H54 (cell line): ENCODE data around the gene ZRANB2.

Source experiments
- DNase-seq: peaks from one replicate; pipeline ENCODE4 v3.0.0; 2011; ENCODE audit warnings: low spot score, mixed read lengths; ENCODE audit not compliant: insufficient read length
- FAIRE-seq: peaks from 3 replicates; lab custom pipeline; 2011; peaks lifted over from hg19 to GRCh38; lab: Jason Lieb, UNC
- POLR2A ChIP-seq: IDR thresholded peaks from 2 replicates; pipeline ENCODE4 v1.6.1; 2011; ENCODE audit warnings: low read depth, mild to moderate bottlenecking, low read length

Gene ZRANB2

DNA sequence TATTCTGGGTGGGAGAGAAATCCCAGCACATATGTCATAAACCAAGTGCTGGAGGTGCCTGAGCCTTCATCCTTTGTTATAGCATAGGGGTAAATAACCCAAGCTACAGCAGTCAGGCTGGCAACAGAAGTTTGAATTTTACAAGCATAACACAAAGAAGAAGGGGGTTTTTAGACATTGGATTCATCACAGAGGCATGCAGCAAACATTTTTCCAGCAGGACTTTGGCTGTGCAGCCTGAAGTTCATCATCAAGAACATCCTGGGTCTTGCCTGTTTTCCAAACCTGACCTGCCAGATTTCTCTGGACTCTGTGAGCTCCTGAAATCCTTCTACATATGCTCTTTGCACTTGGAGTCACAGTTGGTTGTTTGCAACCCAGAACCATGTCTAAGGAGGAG is 49.4 kb downstream of the ZRANB2 start:
- FAIRE-seq: no peak
- TF ChIP-seq POLR2A: no peak
- DNase-seq: no peak

- TF ChIP-seq POLR2A: no peak
- no peak for FAIRE-seq
- DNase-seq: no peak
Observed at GRCh38 chr1:71030026-71030425, 50.8 kb downstream of the ZRANB2 start.

- FAIRE-seq: no peak
- no peak for TF ChIP-seq POLR2A
- DNase-seq: no peak
Observed at GRCh38 chr1:71028981-71029380, 51.9 kb downstream of the ZRANB2 start.

DNA sequence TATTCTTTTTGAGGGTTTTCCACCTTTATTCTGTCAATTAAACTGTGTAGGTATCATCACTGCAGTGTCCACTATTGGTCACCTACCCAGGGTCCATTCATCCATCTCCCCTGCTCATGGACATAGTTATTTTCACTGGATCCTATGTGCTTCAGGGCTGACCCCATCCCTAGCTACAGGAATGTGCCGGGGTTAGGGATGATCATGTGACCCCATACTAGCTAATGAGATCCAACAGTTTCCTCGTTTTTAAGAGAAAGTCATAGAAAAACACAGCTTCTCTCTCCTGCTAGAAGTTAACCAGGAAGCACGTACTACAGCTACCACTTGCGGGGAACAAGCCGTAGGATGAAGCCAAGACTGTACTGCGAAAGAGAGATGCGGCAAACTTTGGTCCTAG is 52.8 kb downstream of the ZRANB2 start:
- FAIRE-seq (no peak), DNase-seq (no peak)
- TF ChIP-seq POLR2A: no peak

DNA sequence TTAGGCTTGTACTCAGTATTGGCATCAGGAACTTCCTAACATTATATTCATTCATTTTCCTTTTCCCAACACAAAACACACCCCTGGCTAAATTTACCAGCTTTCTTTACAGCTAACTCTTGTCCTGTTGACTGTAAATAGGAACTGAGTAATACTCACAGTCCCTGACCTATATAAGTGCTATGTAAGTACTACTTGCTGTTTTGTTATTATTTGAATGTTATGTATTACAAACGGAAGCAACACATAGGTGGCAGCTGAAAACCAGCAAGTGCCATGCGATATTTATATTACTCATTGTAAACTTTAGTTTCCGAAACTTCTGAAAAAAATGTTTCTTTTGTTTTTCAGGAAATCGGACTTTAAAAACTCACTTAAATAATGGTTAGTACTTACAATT is 54.7 kb downstream of the ZRANB2 start:
- no peak for TF ChIP-seq POLR2A
- FAIRE-seq (no peak), DNase-seq (no peak)

GRCh38 chr1:71023515-71023914 is 57.3 kb downstream of the ZRANB2 start:
- FAIRE-seq (no peak), DNase-seq (no peak)
- no peak for TF ChIP-seq POLR2A

GRCh38 chr1:71019233-71019969 is 61.4 kb downstream of the ZRANB2 start:
- FAIRE-seq: no peak
- DNase-seq: no peak
- no peak for TF ChIP-seq POLR2A

DNA sequence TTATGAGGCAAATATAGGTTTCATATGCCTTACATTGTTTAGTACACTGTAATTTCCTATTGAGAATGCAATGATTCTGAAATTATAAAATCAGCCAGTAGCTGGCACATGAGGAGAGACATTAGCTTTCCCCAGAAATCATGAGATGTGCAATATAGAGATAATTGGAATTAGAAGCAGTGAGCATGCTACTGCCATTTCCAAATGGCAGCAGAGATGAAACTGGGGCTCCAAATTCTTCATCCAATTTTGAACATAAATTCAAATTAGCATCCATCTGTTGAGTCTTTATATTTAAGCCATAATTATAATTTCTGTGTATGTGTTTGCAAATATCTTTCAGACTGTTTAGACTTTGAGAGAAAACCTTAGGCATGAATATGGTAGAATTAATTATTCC is 62.0 kb downstream of the ZRANB2 start:
- FAIRE-seq: no peak

DNA sequence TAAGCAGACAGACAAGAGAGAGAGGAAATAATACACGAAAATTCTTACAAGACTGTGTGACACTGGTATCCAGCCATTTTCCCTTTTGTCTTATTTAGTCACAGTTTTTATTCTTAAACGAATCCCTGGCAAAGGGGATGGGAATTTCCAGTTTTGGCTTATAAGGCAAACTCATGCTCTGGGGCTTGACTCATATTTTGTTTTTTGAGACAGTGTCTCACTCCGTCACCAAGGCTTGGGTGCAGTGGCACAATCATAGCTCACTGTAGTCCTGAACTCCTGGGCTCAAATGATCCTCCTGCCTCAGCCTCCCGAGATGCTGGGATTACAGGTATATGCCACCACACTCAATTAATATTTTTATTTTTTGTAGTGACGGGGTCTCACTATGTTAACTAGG is 65.1 kb downstream of the ZRANB2 start:
- no peak for FAIRE-seq
- no peak for DNase-seq
- TF ChIP-seq POLR2A: no peak

More for the DNA sequence above, 62.0 kb downstream of the ZRANB2 start:
- no peak for DNase-seq
- no peak for TF ChIP-seq POLR2A

DNA sequence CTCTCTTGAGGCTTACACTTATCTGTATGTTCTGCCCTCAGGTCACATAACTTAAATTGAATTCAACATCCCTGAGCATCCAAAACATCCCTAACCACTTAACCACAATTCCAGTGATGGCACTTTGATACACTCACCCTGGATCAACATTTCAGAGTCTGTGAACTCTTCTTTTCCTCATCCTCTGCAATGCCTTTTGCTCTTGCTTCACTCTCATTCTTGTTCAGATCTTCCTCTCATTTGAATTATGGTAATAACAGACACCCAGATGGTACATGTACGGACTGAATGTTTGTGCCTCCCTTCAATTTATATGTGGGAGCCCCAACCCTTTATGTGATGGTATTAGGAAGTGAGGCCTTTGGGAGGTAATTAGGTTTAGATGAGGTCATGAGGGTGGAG is 66.7 kb downstream of the ZRANB2 start:
- DNase-seq: no peak
- no peak for FAIRE-seq
- no peak for TF ChIP-seq POLR2A
